Measurements from ENCODE around the gene MARF1. TPM values are rescaled to one million over a fixed set of nuclear protein-coding genes. Genes with fewer than 3 reads are reported as not detected.

The MARF1 gene
- total and polyA plus RNA-seq, 9 of the 15 experiments (the other 6 are each of a cell fraction or from before 2014, with no cell fraction given) = 4.7 to 33.2 (median 11.7) TPM

GRCh38 chr16:15593235-15593634 is 49.7 kb downstream of the MARF1 start (continued):
- TF ChIP-seq E4F1 (CRISPR knock-in tag; IDR thresholded peaks at IDR 0.05; ENCODE audit: borderline replicate concordance) (no peak), ZNF639 (CRISPR knock-in tag; conservative IDR thresholded peaks at IDR 0.05 in 1 of 2, IDR thresholded peaks at IDR 0.05 in 1 of 2) (no peak), RREB1 (CRISPR knock-in tag; IDR thresholded peaks at IDR 0.05) (no peak), HMBOX1 (IDR thresholded peaks at IDR 0.05) (no peak), HNRNPH1 (optimal IDR thresholded peaks at IDR 0.05; ENCODE audit: low read depth, low read length) (no peak), POLR2G (IDR thresholded peaks at IDR 0.05; ENCODE audit: low read depth, low read length) (no peak), ATF7 (IDR thresholded peaks at IDR 0.05) (peak; percentile 40; the same call in 1 of the 2 replicates), KDM5B (IDR thresholded peaks at IDR 0.05; ENCODE audit: insufficient replicate concordance, low read depth, low read length) (no peak), FOXP1 (CRISPR knock-in tag; IDR thresholded peaks at IDR 0.05) (no peak), ZNF165 (CRISPR knock-in tag; IDR thresholded peaks at IDR 0.05; ENCODE audit: borderline replicate concordance) (no peak), KAT2B (IDR thresholded peaks at IDR 0.05; ENCODE audit: low read depth, low read length) (no peak), SMAD1 (IDR thresholded peaks at IDR 0.05; ENCODE audit: low read depth, low read length, partially characterized antibody) (no peak), TFAM (CRISPR knock-in tag; conservative IDR thresholded peaks at IDR 0.05) (no peak), RBM34 (IDR thresholded peaks at IDR 0.05; ENCODE audit: borderline replicate concordance, insufficient read depth, low read length) (no peak), MAFK (IDR thresholded peaks at IDR 0.05; ENCODE audit: low read length) (no peak), JUN (IDR thresholded peaks at IDR 0.05; ENCODE audit: borderline replicate concordance, low read depth, low read length) (peak; percentile 35; the same call in 1 of the 2 replicates), JUN (CRISPR knock-in tag; IDR thresholded peaks at IDR 0.05; ENCODE audit: borderline replicate concordance) (no peak), SNRNP70 (optimal IDR thresholded peaks at IDR 0.05; ENCODE audit: low read depth, low read length) (no peak)
